K562 treated with DMSO at 1 percent for 24 hours (cell line): Measurements from ENCODE around the gene VAPB. TPM values are rescaled to one million over a fixed set of nuclear protein-coding genes. Genes with fewer than 3 reads are reported as not detected.

ENCODE experiments used
- total RNA-seq: library from RNA; unstranded; fragments of 300-600 nt; gene quantifications from 2 replicates; pipeline ENCODE4 v1.2.3, GENCODE V29; 2022; ENCODE audit warnings: low read depth; ENCODE audit not compliant: insufficient read depth

The VAPB gene
- 28.5 and 30.0 TPM in 2 replicates for total RNA-seq

GRCh38 chr20:58388882-58389323, at the start of gene VAPB:
Gene VAPB, plus strand, starts transcription at chr20:58389229. Its CDS starts 231 bp downstream, at chr20:58389460.

Other genes starting within 250 kb of the VAPB start
- gene ANKRD60, start 160.6 kb upstream of the VAPB start, total RNA-seq, result not detected in 2 replicates
- gene RAB22A, start 79.5 kb upstream of the VAPB start, total RNA-seq, result 4.2 and 6.2 TPM in 2 replicates
- not detected in 2 replicates for gene APCDD1L, start 126.2 kb downstream of the VAPB start, total RNA-seq